DMS53 (cell line): ENCODE data around the gene ALG14.
"Not testable (repeated sequence)": the region's sequence is repeated elsewhere in the genome, so short reads cannot be mapped to it uniquely, and the experiment has no call there.

Source experiments
- DNase-seq: peaks from one replicate; lab custom pipeline; 2025; lab: John Stamatoyannopoulos, UW

Gene ALG14

DNA sequence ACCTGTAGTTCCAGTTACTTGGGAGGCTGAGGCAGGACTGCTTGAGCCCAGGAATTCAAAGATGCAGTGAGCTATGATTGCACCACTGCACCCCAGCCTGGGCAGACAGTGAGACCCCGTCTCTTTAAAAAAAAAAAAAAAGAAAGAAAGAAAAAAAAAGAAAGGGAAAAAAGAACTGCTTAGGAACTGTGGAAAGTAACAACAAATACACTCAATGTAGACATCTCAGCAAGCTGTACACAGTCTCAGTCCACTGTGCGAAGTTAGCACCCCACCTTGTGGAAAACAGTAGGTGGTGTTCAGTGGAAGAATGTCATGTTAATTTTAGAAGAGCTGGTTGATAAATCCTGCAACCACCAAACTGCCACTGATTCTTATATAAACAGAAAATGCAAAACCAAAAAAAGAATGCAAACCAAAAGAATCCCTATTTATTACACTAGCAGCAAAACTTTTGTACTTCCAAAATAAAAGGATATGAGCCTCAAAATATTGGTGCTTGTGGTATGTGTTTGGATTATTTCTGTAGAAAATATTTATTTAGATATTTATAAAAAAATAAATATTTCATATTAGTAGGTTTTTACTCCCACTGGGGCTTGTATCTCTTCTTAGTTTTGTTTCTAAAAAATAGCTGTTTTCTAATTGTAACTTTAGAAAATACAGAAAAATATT, 31.1 kb downstream of the ALG14 start:
- peak; percentile 81 for DNase-seq

- no peak for DNase-seq
Observed at GRCh38 chr1:95040032-95040525, 32.7 kb downstream of the ALG14 start.

DNA sequence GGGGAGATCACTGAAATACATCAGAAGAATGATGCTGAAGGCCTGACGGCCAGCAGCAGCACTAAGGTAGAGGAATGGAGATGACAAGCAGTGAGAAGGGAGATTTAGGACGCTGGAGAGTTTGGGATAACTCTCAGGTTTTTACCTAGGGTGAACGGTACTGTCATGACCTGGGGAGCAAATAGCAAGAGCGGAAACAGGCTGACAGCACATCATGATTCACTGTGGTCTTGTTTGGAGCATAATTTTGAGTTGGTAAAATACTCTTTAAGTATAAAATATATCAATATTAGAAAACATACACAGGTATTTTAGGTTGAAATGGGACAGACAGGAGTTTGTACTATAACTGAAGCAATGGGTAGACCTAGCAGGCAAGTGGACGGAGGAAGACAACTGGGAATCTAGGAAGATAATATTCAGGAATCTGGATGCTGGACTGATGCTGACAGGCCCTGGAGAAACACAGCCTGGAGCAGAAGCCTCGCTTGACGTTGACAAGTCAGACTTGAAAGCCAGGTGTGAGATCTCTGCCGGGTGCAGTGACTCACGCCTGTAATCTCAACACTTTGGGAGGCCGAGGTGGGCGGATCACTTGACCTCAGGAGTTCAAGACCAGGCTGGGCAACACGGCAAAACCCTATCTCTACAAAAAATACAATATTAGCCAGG, 33.3 kb downstream of the ALG14 start:
- DNase-seq: no peak

DNA sequence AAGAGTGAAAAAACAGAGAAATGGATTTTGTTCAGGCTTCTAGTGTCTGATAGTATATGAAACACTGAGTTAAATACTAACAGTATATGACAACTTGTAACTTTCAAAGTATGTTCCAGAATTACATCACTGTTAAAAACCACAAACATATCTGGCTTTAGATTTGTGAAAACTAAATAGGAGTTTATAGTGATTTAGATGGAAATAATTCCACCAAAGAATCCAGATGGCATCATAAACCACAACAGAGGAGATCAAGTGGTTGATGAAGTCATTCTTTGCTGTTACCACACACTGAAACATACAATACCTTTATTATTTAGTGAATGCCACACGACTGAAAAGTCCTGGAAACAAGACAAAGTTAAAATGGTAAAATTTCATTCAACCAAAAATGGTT, 37.2 kb downstream of the ALG14 start:
- DNase-seq: peak; percentile 32

DNA sequence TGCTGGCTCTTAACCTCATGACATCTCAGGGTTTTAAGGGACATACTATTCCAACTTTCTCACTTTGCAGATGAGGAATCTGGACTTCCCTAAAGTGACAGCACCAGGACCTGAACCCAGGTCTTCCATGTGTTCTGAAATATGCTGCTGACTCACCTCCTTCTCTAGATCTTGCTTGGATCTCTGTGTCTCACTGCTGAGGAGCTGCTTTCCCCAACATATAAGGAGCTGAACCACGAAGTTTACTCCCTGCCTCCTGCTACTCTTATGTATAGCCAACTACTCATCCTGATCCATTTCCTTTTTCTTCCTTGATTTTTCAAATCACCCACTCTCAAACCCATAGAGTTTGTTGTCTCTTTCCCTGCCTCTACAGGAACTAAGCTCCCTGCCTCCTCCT, 38.2 kb downstream of the ALG14 start:
- no peak for DNase-seq

DNA sequence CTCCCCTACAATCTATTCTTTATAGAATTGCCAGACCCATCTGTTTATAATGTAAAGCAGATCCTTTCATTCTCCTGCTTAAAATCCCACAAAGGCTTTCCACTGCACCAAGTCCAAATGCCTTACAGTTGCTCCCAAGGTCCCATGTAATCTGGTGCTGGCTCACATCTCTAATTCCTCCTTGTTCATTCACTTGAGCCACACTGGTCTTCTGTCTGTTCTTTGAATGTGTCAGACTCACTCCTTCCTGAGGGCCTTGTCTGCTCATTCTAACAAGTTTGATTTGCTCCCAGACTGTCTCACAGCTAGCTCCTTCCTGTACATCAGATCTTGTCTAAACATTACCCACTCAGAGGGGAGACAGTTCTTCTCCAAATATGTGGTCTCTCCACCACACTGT, 38.9 kb downstream of the ALG14 start:
- no peak for DNase-seq

GRCh38 chr1:95029532-95029931, 43.2 kb downstream of the ALG14 start:
- no peak for DNase-seq

- no peak for DNase-seq
Observed at GRCh38 chr1:95028954-95029353, 43.8 kb downstream of the ALG14 start.

- no peak for DNase-seq
Observed at GRCh38 chr1:95027046-95027445, 45.7 kb downstream of the ALG14 start.

DNA sequence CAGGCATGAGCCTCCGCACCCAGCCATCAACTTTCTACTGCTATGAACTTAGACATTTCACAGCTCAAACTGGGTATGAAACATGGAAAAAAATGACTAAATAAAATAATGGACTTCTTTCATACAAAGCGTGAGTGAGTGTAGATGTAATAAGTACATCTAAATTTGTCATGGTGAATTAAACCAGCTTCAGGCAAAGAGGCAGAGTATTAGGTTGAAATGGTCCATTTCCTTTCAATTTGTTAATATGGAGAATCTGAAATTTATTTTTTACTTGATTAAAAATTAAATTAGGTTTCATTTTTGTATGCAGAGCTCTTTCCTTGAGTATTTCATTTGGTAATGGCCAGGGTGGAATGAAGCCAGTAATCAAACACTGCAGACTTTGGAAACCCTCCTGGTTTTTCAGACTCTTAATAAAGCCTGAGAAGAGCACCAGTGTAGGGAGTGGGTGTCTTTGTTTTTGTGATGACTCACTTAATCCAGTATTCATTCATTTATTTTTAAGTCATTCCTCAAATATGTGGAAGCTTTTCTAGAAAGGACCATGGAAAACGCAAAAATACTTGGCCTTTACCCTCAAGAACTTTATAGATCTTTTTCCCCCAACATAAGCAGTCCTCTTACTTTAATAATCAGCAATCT, 49.2 kb downstream of the ALG14 start:
- DNase-seq: no peak

DNA sequence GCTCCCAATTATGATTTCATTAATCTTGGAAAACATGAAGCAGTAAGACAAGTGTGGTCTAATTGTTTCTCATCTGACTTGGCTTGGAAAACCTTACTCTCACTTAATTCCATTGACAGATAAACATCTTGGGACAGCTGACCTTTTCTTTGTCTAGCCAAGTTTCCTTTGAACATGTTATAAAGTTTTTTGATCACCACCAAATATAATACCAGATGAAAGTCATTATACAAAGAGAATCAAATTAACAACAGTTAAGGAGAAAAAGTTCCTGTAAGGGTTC, 50.2 kb downstream of the ALG14 start:
- DNase-seq: no peak

DNA sequence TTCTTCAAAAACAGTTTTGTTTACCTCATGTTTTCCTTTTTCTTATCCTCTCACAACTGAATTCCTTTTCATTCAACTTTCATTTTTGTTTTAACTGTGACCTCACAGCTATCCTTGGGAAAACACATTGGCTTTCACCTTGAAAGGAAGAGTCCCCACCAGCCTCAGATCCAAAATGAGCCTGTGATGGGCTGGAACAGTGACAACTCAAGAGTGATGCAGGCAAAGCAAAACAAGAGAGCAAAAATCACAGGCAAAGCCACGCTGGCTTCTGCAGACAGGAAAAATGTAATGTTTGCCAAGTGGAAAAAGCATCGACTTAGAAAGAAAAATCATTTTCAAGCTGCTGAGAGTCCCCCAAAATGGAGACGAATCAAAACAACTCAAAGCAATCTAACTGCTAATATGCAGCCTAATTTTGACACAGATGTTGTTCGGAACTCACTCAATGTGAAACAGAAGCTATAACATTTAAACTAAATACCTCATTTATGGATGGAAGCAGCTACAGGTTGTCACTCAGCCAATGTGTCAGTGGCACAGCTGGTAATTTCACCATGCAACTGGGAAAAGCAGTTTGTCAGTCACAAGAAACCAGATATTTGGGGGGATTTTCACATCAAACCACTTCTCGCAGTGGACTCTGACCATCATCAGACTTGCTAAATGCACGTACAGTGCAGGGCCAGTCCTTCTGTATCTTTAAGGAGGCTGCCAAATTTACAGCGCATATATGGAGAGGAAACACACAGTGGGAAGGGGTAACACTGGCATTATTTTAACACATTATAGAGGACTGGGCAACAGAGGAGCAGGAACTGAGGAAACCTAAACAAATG, 50.7 kb downstream of the ALG14 start:
- DNase-seq: no peak

DNA sequence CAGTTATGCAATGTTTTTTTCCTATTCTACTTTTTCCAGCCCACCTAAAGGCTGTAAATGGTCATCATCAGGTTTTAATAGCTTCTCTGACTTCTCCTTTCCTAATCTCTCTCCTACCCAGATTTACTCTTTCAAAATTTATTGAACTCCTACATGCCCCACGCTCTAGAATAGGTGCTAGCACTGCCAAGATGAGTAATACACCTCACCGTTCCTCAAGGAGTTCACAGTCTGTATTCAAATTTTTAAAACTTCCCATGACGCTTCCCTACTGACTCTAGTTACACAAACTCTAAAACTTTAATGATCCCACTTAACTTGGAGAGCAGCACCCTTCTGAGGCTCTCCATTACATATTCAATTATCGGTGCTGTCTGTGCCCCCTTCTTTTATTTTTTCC, 51.6 kb downstream of the ALG14 start:
- DNase-seq: no peak

GRCh38 chr1:95019466-95019865, 53.3 kb downstream of the ALG14 start:
- not testable (repeated sequence) for DNase-seq

GRCh38 chr1:95018602-95019369, 54.0 kb downstream of the ALG14 start:
- DNase-seq: peak; percentile 32

GRCh38 chr1:95017775-95018174, 55.0 kb downstream of the ALG14 start:
- DNase-seq: no peak

GRCh38 chr1:95015076-95015475, 57.7 kb downstream of the ALG14 start:
- DNase-seq: no peak

- DNase-seq: peak; percentile 64
Observed at GRCh38 chr1:95013950-95014574, 58.7 kb downstream of the ALG14 start.

DNA sequence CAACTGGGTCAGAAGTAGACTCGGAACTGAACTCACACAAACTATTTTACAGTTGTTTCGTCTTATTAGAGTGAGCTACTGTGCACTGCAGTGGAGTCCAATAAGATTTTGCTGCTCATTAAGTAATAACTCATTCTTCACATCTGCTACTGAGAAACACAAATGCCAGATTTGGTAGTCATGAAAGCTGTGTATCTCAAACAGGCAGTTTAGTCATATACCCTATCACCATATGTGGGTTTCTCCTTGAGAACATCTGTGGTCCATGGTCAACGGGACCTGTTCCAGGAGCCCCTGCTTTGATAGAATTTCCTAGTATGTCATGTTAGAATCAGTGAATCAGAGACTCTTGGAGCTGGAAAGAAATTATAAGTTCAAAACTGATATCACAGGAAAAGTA, 60.4 kb downstream of the ALG14 start:
- no peak for DNase-seq

GRCh38 chr1:95010158-95010557, 62.6 kb downstream of the ALG14 start:
- no peak for DNase-seq

DNA sequence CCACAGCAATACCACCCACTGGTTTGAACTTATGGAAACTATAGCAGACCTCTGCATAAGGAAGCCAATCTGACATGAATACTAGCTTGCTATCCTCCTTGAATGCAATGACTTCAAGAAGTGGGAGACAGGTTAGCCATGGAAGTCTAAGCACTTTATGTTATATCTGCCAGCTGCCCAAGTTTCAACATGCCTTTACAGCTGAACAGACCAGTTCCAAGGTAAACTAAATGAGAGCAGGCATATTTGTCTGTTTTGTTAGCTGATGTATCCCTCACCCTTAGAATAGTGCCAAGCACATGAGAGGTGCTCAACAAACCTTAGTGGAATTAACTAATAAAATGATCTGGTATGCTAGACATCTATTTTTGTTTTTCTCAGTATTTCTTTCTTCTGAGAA, 65.1 kb downstream of the ALG14 start:
- DNase-seq: no peak
